HCT116 (cell line): ENCODE results near the gene ARHGEF17. TPM values are rescaled to one million over a fixed set of nuclear protein-coding genes. Genes with fewer than 3 reads are reported as not detected.

Experiments used
- ATAC-seq: fragments of 200-7000 bp; cut with Tn5 transposase; 2 replicates; pipeline ENCODE4 v1.9.1; 2020; ENCODE audit warnings: mild to moderate bottlenecking, moderate library complexity
- BruUV-seq: library from RNA; stranded (reverse); fragments of 400-500 nt; replicated peaks from 2 replicates; lab custom pipeline; 2021; lab: Mats Ljungman, UMichigan
- CTCF ChIA-PET: fragments of 300-600 bp; sonication (Branson Sonifier 250); formaldehyde crosslinking; loops from one replicate; lab custom pipeline; 2021; ENCODE audit warnings: antibody characterized with exemption; lab: Charles Lee
- POLR2A ChIA-PET: fragments of 300-600, 350-600 bp; sonication (Branson Sonifier 250); formaldehyde crosslinking; loops from one replicate; lab custom pipeline; 2021; ENCODE audit warnings: antibody characterized with exemption; lab: Charles Lee
- RAD21 ChIA-PET, 2 experiments: fragments of 300-600 bp; sonication (Branson Sonifier 250); formaldehyde crosslinking; loops; one replicate each; lab custom pipeline; 2023; ENCODE audit warnings: low total read pairs in 2 of 2; ENCODE audit not compliant: uncharacterized antibody in 2 of 2, unreplicated experiment in 2 of 2, low non-redundant PET in 1 of 2; lab: Charles Lee
- DNase-seq: peaks from one replicate; pipeline ENCODE4 v3.0.0-alpha.2; 2010; ENCODE audit warnings: low read depth, low spot score
- H2AFZ ChIP-seq: fragments of 200-600 bp; shearing (Covaris generic), sonication (generic); 2 replicates; pipeline ENCODE4 v1.6.1; 2017; ENCODE audit warnings: low read depth, mixed run types, mixed read lengths, antibody characterized with exemption, low read length; ENCODE audit not compliant: poor library complexity, severe bottlenecking
- H3K27ac ChIP-seq: 2 replicates; pipeline ENCODE4 v1.5.1; 2012; ENCODE audit warnings: low read depth, low read length
- H3K27me3 ChIP-seq: fragments of 200-600 bp; sonication (generic); 2 replicates; pipeline ENCODE4 v1.6.1; 2016; ENCODE audit warnings: mixed run types, low read length, mixed read lengths; ENCODE audit not compliant: insufficient read depth
- H3K36me3 ChIP-seq, 2 experiments: fragments of 200-500 bp in 1 of 2; fragments of 200-600 bp in 1 of 2; sonication (Bioruptor generic) in 1 of 2; sonication (generic) in 1 of 2; 2 replicates each; pipeline versions ENCODE4 v1.5.1 to v1.6.1; 2014 to 2016; ENCODE audit warnings: low read length in 2 of 2, inconsistent platforms in 1 of 2, mixed read lengths in 1 of 2, mixed run types in 1 of 2; ENCODE audit not compliant: insufficient read depth in 2 of 2, control insufficient read depth in 1 of 2
- H3K4me1 ChIP-seq, 2 experiments: fragments of 200-600 bp in 1 of 2; sonication (generic) in 1 of 2; 2 replicates each; pipeline versions ENCODE4 v1.5.1 to v1.6.1; 2012 to 2017; ENCODE audit warnings: low read length in 2 of 2, inconsistent platforms in 1 of 2, mild to moderate bottlenecking in 1 of 2, mixed read lengths in 1 of 2, mixed run types in 1 of 2, moderate library complexity in 1 of 2; ENCODE audit not compliant: insufficient read depth in 2 of 2, control insufficient read depth in 1 of 2
- H3K4me2 ChIP-seq: fragments of 200-600 bp; sonication (generic); 2 replicates; pipeline ENCODE4 v1.6.1; 2017; ENCODE audit warnings: mixed run types, low read length, mixed read lengths
- H3K4me3 ChIP-seq, 2 experiments: fragments of 200-600 bp in 1 of 2; sonication (generic) in 1 of 2; replicated peaks in 1 of 2; 2 replicates each; pipeline ENCODE4 v1.5.1; 2011 to 2016; ENCODE audit warnings: low read length in 2 of 2, control low read depth in 1 of 2, low read depth in 1 of 2, mild to moderate bottlenecking in 1 of 2, mixed read lengths in 1 of 2, mixed run types in 1 of 2
- H3K79me2 ChIP-seq: fragments of 200-600 bp; sonication (generic); 2 replicates; pipeline ENCODE4 v1.6.1; 2017; ENCODE audit warnings: mild to moderate bottlenecking, mixed run types, low read length, moderate library complexity, mixed read lengths; ENCODE audit not compliant: insufficient read depth
- H3K9ac ChIP-seq: fragments of 200-600 bp; sonication (generic); 2 replicates; pipeline ENCODE4 v1.6.1; 2016; ENCODE audit warnings: low read length, mixed read lengths
- H3K9me2 ChIP-seq: fragments of 200-600 bp; sonication (generic), shearing (Covaris generic); 2 replicates; pipeline ENCODE4 v1.6.1; 2017; ENCODE audit warnings: mixed run types, mild to moderate bottlenecking, moderate library complexity; ENCODE audit not compliant: insufficient read depth
- H3K9me3 ChIP-seq, 2 experiments: fragments of 200-500 bp in 1 of 2; fragments of 200-600 bp in 1 of 2; sonication (Bioruptor generic) in 1 of 2; sonication (generic) in 1 of 2; 2 replicates each; pipeline ENCODE4 v1.6.1; 2014 to 2017; ENCODE audit warnings: low read length in 2 of 2, mixed read lengths in 2 of 2, inconsistent platforms in 1 of 2, low read depth in 1 of 2, mild to moderate bottlenecking in 1 of 2, mixed run types in 1 of 2, moderate library complexity in 1 of 2; ENCODE audit not compliant: control insufficient read depth in 1 of 2, insufficient read depth in 1 of 2
- H4K20me1 ChIP-seq: fragments of 200-600 bp; sonication (generic), shearing (Covaris generic); 2 replicates; pipeline ENCODE4 v1.6.1; 2017; ENCODE audit warnings: mixed run types, mild to moderate bottlenecking, moderate library complexity; ENCODE audit not compliant: insufficient read depth
- CBX3 ChIP-seq: IDR thresholded peaks from 2 replicates; pipeline ENCODE4 v1.6.1; 2012; ENCODE audit warnings: low read depth
- CTCF ChIP-seq, 3 experiments: fragments of 200-600 bp in 1 of 3; sonication (generic) in 1 of 3; IDR thresholded peaks in 2 of 3; conservative IDR thresholded peaks in 1 of 3; 2 replicates each; pipeline ENCODE4 v1.5.1; 2012 to 2017; ENCODE audit warnings: low read depth in 2 of 3, low read length in 2 of 3, antibody characterized with exemption in 1 of 3, borderline replicate concordance in 1 of 3, control low read depth in 1 of 3, mild to moderate bottlenecking in 1 of 3, mixed read lengths in 1 of 3, mixed run types in 1 of 3, moderate library complexity in 1 of 3; ENCODE audit not compliant: insufficient read depth in 1 of 3
- EZH2 ChIP-seq: fragments of 200-600 bp; sonication (generic); IDR thresholded peaks from 2 replicates; pipeline ENCODE4 v1.6.1; 2017; ENCODE audit warnings: antibody characterized with exemption, mixed run types
- EZH2phosphoT487 ChIP-seq: fragments of 200-600 bp; IDR thresholded peaks from 2 replicates; pipeline ENCODE4 v1.6.1; 2018; ENCODE audit warnings: antibody characterized with exemption, borderline replicate concordance
- FOSL1 ChIP-seq: IDR thresholded peaks from 2 replicates; pipeline ENCODE4 v1.6.1; 2012; ENCODE audit warnings: low read depth
- RAD21 ChIP-seq: IDR thresholded peaks from 2 replicates; pipeline ENCODE4 v1.6.1; 2012; ENCODE audit warnings: low read depth, mild to moderate bottlenecking
- SP1 ChIP-seq: IDR thresholded peaks from 2 replicates; pipeline ENCODE4 v1.6.1; 2012; ENCODE audit warnings: low read depth
- SRF ChIP-seq: IDR thresholded peaks from 2 replicates; pipeline ENCODE4 v1.6.1; 2012; ENCODE audit warnings: low read depth
- YY1 ChIP-seq: IDR thresholded peaks from 2 replicates; pipeline ENCODE4 v1.6.1; 2011; ENCODE audit warnings: low read length, low read depth, moderate library complexity, mild to moderate bottlenecking; ENCODE audit not compliant: insufficient replicate concordance; ENCODE audit errors: extremely low read depth
- ZNF274 ChIP-seq: fragments of 200-500 bp; sonication (Bioruptor generic); IDR thresholded peaks from 2 replicates; pipeline ENCODE4 v1.6.1; 2014; ENCODE audit warnings: mild to moderate bottlenecking, low read depth, low read length, inconsistent platforms
- intact Hi-C: fragments of 100-400 bp; cut with micrococcal nuclease; formaldehyde crosslinking; loops from 2 replicates; pipeline ENCODE4 v1.10.0; 2022
- total RNA-seq: library from RNA; stranded (reverse); gene quantifications from one replicate; pipeline ENCODE4 v1.2.1, GENCODE V29; 2021; ENCODE audit not compliant: unreplicated experiment
- TF ChIP-seq, protein P1 (sequence below): IDR thresholded peaks from 2 replicates; pipeline ENCODE4 v1.6.1; 2011; ENCODE audit warnings: mild to moderate bottlenecking, low read length, moderate library complexity; ENCODE audit not compliant: insufficient replicate concordance; ENCODE audit errors: extremely low read depth
- TF ChIP-seq, protein P2 (sequence below): IDR thresholded peaks from 2 replicates; pipeline ENCODE4 v1.6.1; 2012
- TF ChIP-seq, protein P3 (sequence below): IDR thresholded peaks from 2 replicates; pipeline ENCODE4 v1.6.1; 2012

The ARHGEF17 gene
- total RNA-seq, 1 experiment from 2014 or later: 18.2 TPM

- H3K36me3 ChIP-seq: peaks cover 2 to 8% of the 10 kb centered on the region in 2 experiments; a peak in 2 of 4 replicates
Observed at GRCh38 chr11:73399159-73399590, 91.1 kb downstream of the ARHGEF17 start.

More at GRCh38 chr11:73399159-73399590, 91.1 kb downstream of the ARHGEF17 start:
- no peak overlapping the region for H3K4me3 ChIP-seq
- H3K9ac ChIP-seq: no peak overlapping the region
- ChIA-PET POLR2A (no interaction called here), CTCF (interaction anchor here (0.9 to 1.0 kb wide), 3 partner anchors 48 to 261 kb away, joined by 3 to 4 read pairs (median 3); no protein-coding TSS in a partner anchor)
- H4K20me1 ChIP-seq: no peaks in the 10 kb centered on the region
- intact Hi-C loops: no loop called here
- H3K9me3 ChIP-seq: no peaks in the 10 kb centered on the region
- no peak overlapping the region for H2AFZ ChIP-seq
- H3K27me3 ChIP-seq: no peaks in the 10 kb centered on the region
- no peaks in the 10 kb centered on the region for H3K79me2 ChIP-seq
- H3K9me2 ChIP-seq: no peaks in the 10 kb centered on the region
- no peak for TF ChIP-seq CTCF (IDR thresholded peaks at IDR 0.05 in 2 of 3, conservative IDR thresholded peaks at IDR 0.05 in 1 of 3; ENCODE audit: borderline replicate concordance in 1 of 3, insufficient read depth in 1 of 3, low read depth in 2 of 3, low read length in 2 of 3)
- TF ChIP-seq RAD21: no peak
- TF ChIP-seq SRF: no peak
- no peak for TF ChIP-seq EZH2
- TF ChIP-seq YY1: no peak
- no peak for TF ChIP-seq CBX3
- TF ChIP-seq, protein P1, sequence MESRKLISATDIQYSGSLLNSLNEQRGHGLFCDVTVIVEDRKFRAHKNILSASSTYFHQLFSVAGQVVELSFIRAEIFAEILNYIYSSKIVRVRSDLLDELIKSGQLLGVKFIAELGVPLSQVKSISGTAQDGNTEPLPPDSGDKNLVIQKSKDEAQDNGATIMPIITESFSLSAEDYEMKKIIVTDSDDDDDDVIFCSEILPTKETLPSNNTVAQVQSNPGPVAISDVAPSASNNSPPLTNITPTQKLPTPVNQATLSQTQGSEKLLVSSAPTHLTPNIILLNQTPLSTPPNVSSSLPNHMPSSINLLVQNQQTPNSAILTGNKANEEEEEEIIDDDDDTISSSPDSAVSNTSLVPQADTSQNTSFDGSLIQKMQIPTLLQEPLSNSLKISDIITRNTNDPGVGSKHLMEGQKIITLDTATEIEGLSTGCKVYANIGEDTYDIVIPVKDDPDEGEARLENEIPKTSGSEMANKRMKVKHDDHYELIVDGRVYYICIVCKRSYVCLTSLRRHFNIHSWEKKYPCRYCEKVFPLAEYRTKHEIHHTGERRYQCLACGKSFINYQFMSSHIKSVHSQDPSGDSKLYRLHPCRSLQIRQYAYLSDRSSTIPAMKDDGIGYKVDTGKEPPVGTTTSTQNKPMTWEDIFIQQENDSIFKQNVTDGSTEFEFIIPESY: no peak
- TF ChIP-seq ZNF274: no peak
- no peak for TF ChIP-seq FOSL1
- no peak for TF ChIP-seq EZH2phosphoT487
- no peak for TF ChIP-seq SP1
- TF ChIP-seq, protein P2, sequence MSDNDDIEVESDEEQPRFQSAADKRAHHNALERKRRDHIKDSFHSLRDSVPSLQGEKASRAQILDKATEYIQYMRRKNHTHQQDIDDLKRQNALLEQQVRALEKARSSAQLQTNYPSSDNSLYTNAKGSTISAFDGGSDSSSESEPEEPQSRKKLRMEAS: no peak
- TF ChIP-seq, protein P3, sequence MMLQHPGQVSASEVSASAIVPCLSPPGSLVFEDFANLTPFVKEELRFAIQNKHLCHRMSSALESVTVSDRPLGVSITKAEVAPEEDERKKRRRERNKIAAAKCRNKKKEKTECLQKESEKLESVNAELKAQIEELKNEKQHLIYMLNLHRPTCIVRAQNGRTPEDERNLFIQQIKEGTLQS: no peak
- TF ChIP-seq, all 23 proteins: peak for 0
- RAD21 ChIA-PET: no interaction called here
- H3K4me2 ChIP-seq: no peak overlapping the region
- H3K27ac ChIP-seq: no peak overlapping the region
- ATAC-seq (no peak), DNase-seq (no peak)
- no TSS peak for BruUV-seq
- no peaks in the 10 kb centered on the region for H3K4me1 ChIP-seq
